SH-SY5Y (cell line): Measurements from ENCODE around the gene ARID5A.

Experiments used
- GATA2 ChIP-seq: IDR thresholded peaks from 2 replicates; pipeline ENCODE4 v1.6.1; 2011; ENCODE audit warnings: mild to moderate bottlenecking, low read depth, low read length
- GATA3 ChIP-seq: IDR thresholded peaks from 2 replicates; pipeline ENCODE4 v1.6.1; 2011; ENCODE audit warnings: low read depth, mild to moderate bottlenecking, low read length, moderate library complexity

Gene ARID5A

DNA sequence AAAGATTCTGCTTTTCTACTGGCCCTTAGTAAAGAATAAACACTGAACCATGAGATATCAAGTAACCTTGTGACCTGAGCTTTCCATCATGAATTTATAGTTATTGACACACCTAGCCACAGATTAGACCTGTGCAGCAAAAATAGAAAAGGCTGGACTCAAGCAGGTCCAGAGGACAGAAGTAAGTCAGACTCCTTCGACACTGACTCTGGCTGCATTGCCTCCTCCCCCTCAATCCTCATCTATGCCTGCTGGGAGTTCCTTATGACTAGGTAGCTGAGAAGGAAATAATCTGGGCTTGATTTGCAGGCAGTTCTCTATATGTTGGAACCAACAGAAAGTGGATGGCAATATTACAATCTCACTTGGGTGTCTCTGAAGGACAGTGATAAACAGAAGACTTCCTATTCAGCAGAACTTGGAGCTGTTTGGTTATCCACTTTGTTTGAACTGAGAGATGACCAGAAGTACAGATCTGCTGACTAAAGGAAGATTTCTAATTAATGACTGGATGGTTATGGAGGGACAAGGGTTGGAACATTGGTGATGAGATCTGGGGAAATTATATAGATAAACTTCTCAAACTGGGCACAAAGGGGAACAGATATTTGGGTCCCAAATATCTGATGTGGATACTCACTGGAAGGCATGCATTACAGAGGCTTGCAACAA lies 39.4 kb downstream of the ARID5A start:
- TF ChIP-seq GATA2 (no peak), GATA3 (no peak)

DNA sequence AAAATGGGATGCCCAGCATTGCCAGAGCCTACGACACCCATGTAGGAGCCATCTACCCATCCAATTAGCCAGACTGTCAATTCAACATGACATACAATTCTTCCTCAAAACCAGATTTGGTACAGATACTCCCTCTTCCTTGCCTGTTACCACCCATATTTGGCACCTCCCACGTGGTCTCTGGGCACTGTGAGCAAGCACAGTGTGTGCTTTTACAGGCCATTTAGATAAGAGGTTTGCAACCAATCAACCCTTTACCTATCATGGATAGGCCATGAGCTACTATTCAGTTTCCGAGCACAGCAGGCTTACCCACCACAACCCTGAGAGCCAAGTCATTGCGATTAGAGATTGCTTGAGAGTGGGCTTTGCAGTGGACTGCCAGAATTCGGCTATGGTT lies 40.9 kb downstream of the ARID5A start:
- TF ChIP-seq GATA3 (no peak), GATA2 (no peak)

DNA sequence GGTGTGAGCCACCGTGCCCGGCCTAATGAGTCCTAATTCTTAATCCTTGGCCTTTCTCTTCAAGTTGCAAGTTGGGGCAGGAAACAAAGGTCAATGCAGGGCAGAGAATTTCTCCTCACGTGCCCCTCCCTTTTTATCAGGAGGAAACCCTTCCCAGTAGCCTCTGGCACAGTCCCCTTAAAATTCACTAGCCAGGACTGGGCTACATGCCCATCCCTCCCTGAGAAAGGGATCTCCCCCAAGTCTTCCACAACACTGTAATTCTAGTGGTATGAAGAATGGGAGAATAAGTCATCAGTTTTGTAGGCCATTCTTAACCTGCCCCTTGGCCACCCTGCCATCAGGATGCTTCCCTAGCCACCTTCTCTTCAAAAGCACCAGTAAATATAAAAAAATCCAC lies 42.2 kb downstream of the ARID5A start:
- no peak for TF ChIP-seq GATA2
- TF ChIP-seq GATA3, result no peak

DNA sequence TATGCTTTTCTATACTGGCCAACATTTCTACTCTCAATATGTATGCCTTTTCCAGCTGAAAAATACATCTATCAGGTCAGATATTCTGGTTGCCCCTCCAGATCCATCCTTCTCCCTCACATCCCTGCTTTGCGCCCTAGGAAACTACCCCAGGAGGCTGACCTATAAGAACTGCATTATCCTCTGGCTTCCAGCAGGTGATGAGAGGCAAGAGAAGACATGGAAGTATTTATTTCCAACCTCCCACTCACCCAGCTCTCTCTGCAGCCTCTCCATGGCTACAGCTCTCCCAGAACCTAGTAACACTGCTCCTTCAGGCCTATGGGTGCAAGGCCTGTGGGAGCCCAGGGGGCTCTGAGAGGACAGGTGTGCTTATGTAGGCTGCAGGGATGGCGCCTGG lies 42.9 kb downstream of the ARID5A start:
- TF ChIP-seq GATA2 (no peak), GATA3 (no peak)

DNA sequence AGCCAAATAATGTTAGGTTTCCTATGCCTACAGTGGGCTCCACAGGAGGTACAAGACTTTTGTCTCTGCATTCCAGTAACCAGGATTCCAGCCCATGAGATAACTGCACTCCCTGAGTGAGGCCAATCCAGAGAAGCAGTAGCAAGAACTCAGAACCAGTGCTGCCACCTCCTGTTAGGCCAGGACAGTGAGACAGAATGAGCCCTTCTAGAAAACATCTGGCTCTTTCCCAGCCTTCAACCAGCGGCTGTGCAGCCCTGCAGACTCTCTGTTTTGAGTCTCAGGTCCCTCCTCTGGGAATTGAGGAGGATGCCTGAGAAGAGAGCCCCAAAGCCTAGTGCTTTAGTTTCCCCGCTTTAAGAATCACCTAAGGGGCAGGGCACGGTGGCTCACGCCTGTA lies 44.2 kb downstream of the ARID5A start:
- TF ChIP-seq GATA3 (no peak), GATA2 (no peak)

DNA sequence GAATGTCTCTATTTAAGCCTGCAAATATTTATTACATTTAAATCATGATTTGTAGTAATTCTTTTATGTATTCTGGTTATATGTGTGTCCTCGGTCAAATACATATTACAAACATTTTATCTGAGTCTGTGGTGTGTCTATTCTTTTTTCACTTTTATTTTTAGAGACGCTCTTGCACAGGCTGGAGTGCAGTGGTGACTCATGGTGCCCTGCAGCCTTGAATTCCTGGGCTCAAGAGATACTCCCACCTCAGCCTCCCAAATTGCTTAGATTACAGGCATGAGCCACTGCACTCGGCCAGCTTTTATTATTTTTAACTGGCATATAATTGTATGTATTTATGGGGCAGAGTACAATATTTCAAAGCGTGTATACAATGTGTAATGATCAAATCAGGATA lies 47.5 kb downstream of the ARID5A start:
- TF ChIP-seq GATA2, result no peak
- TF ChIP-seq GATA3, result no peak

DNA sequence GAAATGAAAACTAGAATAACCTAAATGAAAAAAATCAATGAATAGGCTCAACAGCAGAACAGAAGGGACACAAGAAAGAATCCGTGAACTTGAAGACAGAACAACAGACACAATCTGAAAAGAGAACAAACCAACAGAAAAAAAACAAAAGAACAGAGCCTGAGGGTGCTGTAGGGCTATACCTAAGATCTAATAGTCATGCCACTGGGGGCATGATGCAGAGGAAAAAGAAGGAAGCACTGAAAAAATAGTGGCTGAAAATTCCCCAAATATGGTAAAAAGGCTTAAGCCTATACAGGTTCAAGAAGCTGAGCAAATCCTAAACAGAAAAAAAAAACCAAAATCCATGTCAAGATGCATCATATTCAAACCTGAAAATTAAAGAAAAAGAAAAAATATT lies 51.3 kb downstream of the ARID5A start:
- TF ChIP-seq GATA3 (no peak), GATA2 (no peak)

DNA sequence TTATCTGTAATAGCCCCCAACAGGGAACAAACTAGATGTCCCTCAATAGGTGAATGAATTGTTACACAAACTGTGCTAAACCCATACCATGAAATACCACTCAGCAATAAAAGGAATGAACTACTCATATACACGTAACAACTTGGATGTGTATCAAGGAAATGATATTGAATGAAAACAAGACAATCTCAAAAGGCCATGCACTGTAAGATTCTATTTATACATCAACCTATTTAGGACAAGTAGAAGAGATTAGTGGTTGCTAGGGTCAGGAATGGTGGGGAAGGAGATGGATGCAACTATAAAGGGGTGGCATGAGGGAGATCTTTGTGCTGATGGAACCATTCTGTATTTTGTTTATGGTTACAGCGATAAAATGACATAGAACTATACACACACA lies 54.5 kb downstream of the ARID5A start:
- TF ChIP-seq GATA2 (no peak), GATA3 (no peak)

DNA sequence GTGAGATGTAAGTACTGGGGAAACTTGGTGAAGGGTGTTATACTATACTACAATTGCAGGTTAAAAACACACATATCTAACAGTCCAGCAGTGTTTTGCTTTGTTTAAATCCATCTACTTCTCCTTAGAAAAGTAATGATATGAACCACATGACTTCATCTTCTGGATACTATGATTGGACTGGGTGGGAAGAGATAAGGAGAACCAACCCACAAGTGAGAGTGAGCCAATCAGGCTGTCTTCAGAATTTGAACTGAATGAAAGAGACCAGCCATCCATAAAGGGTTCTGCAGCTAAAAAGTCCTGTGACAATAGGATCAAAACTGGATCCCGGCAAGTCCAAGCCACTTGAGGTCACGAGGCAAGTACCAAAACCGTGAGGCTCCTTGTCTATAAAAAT lies 54.9 kb downstream of the ARID5A start:
- no peak for TF ChIP-seq GATA3
- no peak for TF ChIP-seq GATA2

DNA sequence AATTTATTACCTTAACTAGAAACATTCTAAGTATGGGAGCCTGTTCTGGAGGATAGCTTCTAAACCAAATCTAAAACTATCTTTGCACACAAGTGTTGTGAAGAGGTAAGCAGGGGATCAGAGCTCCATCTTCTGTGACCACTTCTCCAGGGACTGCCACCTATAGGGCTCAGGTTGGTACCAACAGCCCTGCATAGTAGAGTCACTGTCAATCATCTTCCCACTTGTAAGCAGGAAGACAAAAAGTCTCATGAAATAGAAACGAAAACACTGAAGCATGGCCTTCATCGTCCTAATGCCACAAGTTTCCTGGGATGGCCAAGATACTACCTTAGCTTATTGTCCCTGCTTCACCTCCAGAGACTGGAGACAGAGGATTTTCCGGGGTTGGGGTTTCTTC lies 57.7 kb downstream of the ARID5A start:
- TF ChIP-seq GATA2 (no peak), GATA3 (no peak)

DNA sequence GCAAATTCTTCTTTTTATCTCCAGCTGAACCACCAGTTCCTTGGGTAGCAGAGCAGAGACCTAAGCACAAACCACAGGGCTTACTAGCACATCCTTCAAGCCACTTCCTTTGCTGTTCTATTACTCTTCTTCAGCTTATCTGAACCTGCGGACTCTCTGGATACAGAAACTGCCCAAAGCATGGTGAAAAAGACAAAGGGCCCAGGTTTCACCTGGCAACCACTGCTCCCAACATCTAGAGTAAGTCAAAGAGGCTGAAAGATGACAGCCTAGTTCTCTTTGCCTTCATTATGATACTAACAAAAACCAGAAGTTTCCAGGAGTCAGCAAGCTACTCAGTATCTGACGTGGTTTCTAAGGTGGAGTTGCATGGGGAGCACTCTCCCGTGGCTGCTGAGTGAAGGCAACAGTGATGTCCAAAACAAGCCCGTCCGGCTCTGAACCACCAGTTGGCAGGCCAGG lies 58.2 kb downstream of the ARID5A start:
- TF ChIP-seq GATA2 (no peak), GATA3 (no peak)

DNA sequence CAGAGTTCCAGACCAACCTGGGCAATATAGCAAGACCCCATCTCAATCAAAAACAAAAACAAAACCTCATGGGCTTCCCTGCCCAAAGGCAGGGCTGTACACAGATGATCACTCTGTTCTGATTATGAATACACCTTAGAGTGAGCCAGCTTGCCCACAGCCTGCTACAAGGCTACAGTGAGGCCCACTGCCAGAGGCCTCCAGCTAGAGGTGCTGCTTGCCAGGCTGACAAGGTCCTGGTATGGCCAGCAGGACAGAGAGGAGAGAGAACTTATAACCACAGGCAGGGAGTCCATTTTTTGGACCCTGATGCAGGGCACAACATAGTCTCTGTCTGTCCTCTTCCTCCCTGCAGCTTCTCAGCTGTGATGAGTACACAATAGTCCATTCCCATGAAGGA lies 60.0 kb downstream of the ARID5A start:
- TF ChIP-seq GATA3 (no peak), GATA2 (no peak)

DNA sequence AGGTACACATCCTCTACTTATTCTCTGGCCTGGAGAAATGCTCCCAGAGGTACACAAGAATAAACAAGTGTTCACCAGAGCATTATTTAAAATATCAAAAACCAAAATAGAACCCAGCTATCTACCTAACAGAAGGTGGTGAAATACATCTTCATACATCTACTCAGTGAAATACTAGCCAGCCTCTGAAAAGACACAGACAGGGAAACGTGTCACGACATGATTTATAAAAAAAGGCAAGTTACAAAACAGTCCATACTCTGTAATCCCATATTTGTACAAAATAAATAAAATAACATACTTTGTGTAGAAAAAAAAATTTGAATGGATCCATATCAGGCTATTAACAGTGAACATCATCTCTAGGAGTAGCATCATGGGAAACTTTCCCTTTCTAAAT lies 63.4 kb downstream of the ARID5A start:
- TF ChIP-seq GATA3 (no peak), GATA2 (no peak)

DNA sequence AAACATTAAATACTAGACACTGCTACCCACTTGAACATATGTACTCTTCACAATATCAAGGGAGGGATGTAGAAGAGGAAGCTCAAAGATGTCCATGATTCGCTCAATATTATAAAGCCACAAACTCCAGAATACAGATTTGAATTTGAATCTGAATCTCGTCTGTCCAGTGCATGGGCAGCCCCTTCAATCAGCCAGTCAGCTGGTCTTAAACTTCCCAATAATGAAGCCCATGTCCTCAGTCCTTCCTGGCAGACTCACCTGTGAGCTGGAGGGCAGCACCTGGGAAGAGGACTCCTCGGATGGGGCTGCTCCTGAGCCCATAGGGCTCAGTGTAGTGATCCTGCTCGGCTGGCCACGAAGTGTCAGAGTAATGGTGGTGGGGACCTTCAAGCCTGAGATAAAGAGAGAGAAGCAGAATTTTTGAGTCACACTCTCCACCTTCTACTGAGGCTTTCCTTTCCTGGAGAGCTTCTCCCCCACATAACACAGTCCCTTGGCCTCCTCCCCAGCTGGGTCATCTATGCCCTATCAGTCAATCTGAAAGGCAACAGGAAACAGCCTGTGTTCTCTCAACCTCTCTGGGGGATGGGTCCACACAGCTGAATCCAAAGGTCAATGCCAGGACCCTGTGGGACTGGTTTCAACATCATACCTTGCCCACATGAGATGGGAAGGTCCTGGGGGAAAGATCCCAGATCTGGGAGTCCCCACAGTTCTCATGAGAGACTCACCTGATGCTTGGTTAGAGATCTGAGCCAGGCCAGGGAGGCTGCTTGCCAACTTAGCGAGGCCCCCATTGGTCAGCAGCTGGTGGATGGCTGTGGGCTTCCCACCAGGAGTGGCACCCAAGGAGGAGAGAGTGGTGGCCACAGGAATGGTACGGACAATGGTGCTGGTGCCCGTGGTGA lies 65.1 kb downstream of the ARID5A start:
- TF ChIP-seq GATA2 (no peak), GATA3 (no peak)
